ENCODE results near the gene MRGPRD.

- no peak for TF ChIP-seq CTCF (conservative IDR thresholded peaks at IDR 0.05; ENCODE audit: low read depth in 2 of 2)
- TF ChIP-seq EZH2 (IDR thresholded peaks at IDR 0.05; ENCODE audit: low read depth, unreplicated experiment): no peak
- TF ChIP-seq CREB1 (CRISPR knock-in tag; IDR thresholded peaks at IDR 0.05; ENCODE audit: low read depth): no peak
- no peak for TF ChIP-seq EZH2phosphoT487 (IDR thresholded peaks at IDR 0.05; ENCODE audit: unreplicated experiment)
- no peak for TF ChIP-seq JUNB (IDR thresholded peaks at IDR 0.05; ENCODE audit: unreplicated experiment)
- TF ChIP-seq STAT1 (IDR thresholded peaks at IDR 0.05; ENCODE audit: unreplicated experiment): no peak
- no peak for TF ChIP-seq REST (IDR thresholded peaks at IDR 0.05; ENCODE audit: unreplicated experiment)
- no peak for TF ChIP-seq ETS1 (IDR thresholded peaks at IDR 0.05)
- TF ChIP-seq ZNF462 (CRISPR knock-in tag; IDR thresholded peaks at IDR 0.05): no peak
- no peak for TF ChIP-seq POLR2AphosphoS5 (IDR thresholded peaks at IDR 0.05; ENCODE audit: low read depth)
- TF ChIP-seq ZNF331 (CRISPR knock-in tag; IDR thresholded peaks at IDR 0.05; ENCODE audit: low read depth): no peak
Observed at GRCh38 chr11:68932933-68933577, 47.7 kb downstream of the MRGPRD start.

All from GM23338 (cell line).